ENCODE measurements around the gene TNFSF10. TPM values are rescaled to one million over a fixed set of nuclear protein-coding genes. Genes with fewer than 3 reads are reported as not detected.

The TNFSF10 gene
- polyA plus RNA-seq, 2 donors, result 45.1 to 60.5 TPM

GRCh38 chr3:172537507-172538158 lies 14.4 kb upstream of the TNFSF10 start:
- H3K4me3 ChIP-seq (ENCODE audit: low read depth in 1 of 2, low read length in 2 of 2), result no peak overlapping the region
- no peaks in the 10 kb centered on the region for H3K36me3 ChIP-seq (ENCODE audit: control insufficient read depth in 2 of 2, insufficient read depth in 2 of 2, low read length in 1 of 2)
- no peaks in the 10 kb centered on the region for H3K9me3 ChIP-seq (ENCODE audit: control insufficient read depth in 2 of 2, insufficient read depth in 1 of 2, low read depth in 1 of 2, low read length in 1 of 2)
- peaks cover 0 to 8% of the 10 kb centered on the region in 2 donors for H3K4me1 ChIP-seq (ENCODE audit: control insufficient read depth in 2 of 2, insufficient read depth in 2 of 2, low read length in 1 of 2)
- H3K27ac ChIP-seq (ENCODE audit: low read depth in 2 of 2, low read length in 1 of 2), result peak overlapping the region; percentile 86 to 93
- H3K27me3 ChIP-seq (ENCODE audit: control insufficient read depth in 1 of 2, insufficient read depth in 2 of 2, low read length in 2 of 2), result no peaks in the 10 kb centered on the region
- 56 to 60% methylated on average over 3 of the region's 3 CpGs for WGBS, 2 donors

- WGBS, 2 donors, result 43 to 45% methylated on average over 5 of the region's 5 CpGs
- Histone ChIP-seq H3K9me3 (ENCODE audit: control insufficient read depth in 2 of 2, insufficient read depth in 1 of 2, low read depth in 1 of 2, low read length in 1 of 2) (no peaks in the 10 kb centered on the region), H3K4me3 (ENCODE audit: low read depth in 1 of 2, low read length in 2 of 2) (no peak overlapping the region), H3K36me3 (ENCODE audit: control insufficient read depth in 2 of 2, insufficient read depth in 2 of 2, low read length in 1 of 2) (no peaks in the 10 kb centered on the region), H3K27ac (ENCODE audit: low read depth in 2 of 2, low read length in 1 of 2) (peak overlapping the region; percentile 86 to 93), H3K4me1 (ENCODE audit: control insufficient read depth in 2 of 2, insufficient read depth in 2 of 2, low read length in 1 of 2) (peaks cover 0 to 8% of the 10 kb centered on the region in 2 donors), H3K27me3 (ENCODE audit: control insufficient read depth in 1 of 2, insufficient read depth in 2 of 2, low read length in 2 of 2) (no peaks in the 10 kb centered on the region)
Measured at GRCh38 chr3:172536993-172537419, 13.8 kb upstream of the TNFSF10 start.

DNA sequence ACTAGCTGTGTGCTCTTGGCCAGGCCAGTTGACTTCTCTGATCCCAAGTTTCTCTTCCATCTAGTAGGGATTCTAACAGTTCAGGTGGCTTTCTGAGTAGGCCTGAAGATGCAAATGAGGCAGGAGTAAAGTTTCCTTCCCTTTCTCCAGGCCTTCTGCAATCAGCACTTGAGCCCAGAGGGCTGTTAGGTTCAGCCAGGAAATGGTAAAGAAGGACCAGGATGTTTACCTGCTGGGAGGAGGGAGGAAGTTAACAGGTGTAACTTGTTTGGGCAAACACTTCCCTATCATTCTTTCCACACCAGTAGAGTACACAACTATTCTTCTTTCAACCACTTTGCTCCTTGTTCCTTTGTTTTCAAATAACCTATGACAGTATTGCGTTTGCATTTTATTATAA lies 13.3 kb upstream of the TNFSF10 start:
- Histone ChIP-seq H3K4me1 (ENCODE audit: control insufficient read depth in 2 of 2, insufficient read depth in 2 of 2, low read length in 1 of 2) (peaks cover 0 to 8% of the 10 kb centered on the region in 2 donors), H3K27ac (ENCODE audit: low read depth in 2 of 2, low read length in 1 of 2) (peak overlapping the region; percentile 86 to 93), H3K4me3 (ENCODE audit: low read depth in 1 of 2, low read length in 2 of 2) (no peak overlapping the region), H3K9me3 (ENCODE audit: control insufficient read depth in 2 of 2, insufficient read depth in 1 of 2, low read depth in 1 of 2, low read length in 1 of 2) (no peaks in the 10 kb centered on the region), H3K27me3 (ENCODE audit: control insufficient read depth in 1 of 2, insufficient read depth in 2 of 2, low read length in 2 of 2) (no peaks in the 10 kb centered on the region), H3K36me3 (ENCODE audit: control insufficient read depth in 2 of 2, insufficient read depth in 2 of 2, low read length in 1 of 2) (no peaks in the 10 kb centered on the region)
- 93 to 96% methylated on average over 1 of the region's 1 CpG for WGBS, 2 donors

DNA sequence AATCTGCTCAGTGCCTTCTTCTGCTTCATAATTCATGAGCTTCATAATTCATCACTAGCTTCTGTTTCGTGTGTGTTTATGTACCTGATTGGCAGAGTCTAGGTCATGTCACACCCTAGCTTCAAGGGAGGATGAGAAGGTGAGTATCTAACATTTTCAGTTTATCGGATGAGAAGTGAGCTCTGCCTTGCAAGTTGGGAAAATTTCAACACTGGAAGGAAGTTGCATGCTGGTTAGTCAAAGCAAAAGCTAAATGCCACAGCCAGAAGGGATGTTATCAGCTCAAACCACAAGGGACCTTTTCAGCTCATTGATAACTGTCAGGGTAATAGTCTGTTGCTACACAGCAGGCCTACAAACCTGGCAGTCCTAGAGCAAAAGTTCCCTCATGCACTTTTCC lies 7.3 kb upstream of the TNFSF10 start:
- H3K9me3 ChIP-seq (ENCODE audit: control insufficient read depth in 2 of 2, insufficient read depth in 1 of 2, low read depth in 1 of 2, low read length in 1 of 2), result no peaks in the 10 kb centered on the region
- H3K27me3 ChIP-seq (ENCODE audit: control insufficient read depth in 1 of 2, insufficient read depth in 2 of 2, low read length in 2 of 2), result no peaks in the 10 kb centered on the region
- no peak overlapping the region for H3K4me3 ChIP-seq (ENCODE audit: low read depth in 1 of 2, low read length in 2 of 2)
- H3K36me3 ChIP-seq (ENCODE audit: control insufficient read depth in 2 of 2, insufficient read depth in 2 of 2, low read length in 1 of 2), result no peaks in the 10 kb centered on the region
- WGBS, 2 donors, result 59% methylated on average over 2 of the region's 2 CpGs
- no peak overlapping the region for H3K27ac ChIP-seq (ENCODE audit: low read depth in 2 of 2, low read length in 1 of 2)
- no peaks in the 10 kb centered on the region for H3K4me1 ChIP-seq (ENCODE audit: control insufficient read depth in 2 of 2, insufficient read depth in 2 of 2, low read length in 1 of 2)

GRCh38 chr3:172530101-172530561 lies 6.9 kb upstream of the TNFSF10 start:
- Histone ChIP-seq H3K4me3 (ENCODE audit: low read depth in 1 of 2, low read length in 2 of 2) (no peak overlapping the region), H3K36me3 (ENCODE audit: control insufficient read depth in 2 of 2, insufficient read depth in 2 of 2, low read length in 1 of 2) (no peaks in the 10 kb centered on the region), H3K9me3 (ENCODE audit: control insufficient read depth in 2 of 2, insufficient read depth in 1 of 2, low read depth in 1 of 2, low read length in 1 of 2) (no peaks in the 10 kb centered on the region), H3K27ac (ENCODE audit: low read depth in 2 of 2, low read length in 1 of 2) (no peak overlapping the region), H3K27me3 (ENCODE audit: control insufficient read depth in 1 of 2, insufficient read depth in 2 of 2, low read length in 2 of 2) (no peaks in the 10 kb centered on the region), H3K4me1 (ENCODE audit: control insufficient read depth in 2 of 2, insufficient read depth in 2 of 2, low read length in 1 of 2) (no peaks in the 10 kb centered on the region)
- WGBS, 2 donors, result 87 to 91% methylated on average over 2 of the region's 2 CpGs

DNA sequence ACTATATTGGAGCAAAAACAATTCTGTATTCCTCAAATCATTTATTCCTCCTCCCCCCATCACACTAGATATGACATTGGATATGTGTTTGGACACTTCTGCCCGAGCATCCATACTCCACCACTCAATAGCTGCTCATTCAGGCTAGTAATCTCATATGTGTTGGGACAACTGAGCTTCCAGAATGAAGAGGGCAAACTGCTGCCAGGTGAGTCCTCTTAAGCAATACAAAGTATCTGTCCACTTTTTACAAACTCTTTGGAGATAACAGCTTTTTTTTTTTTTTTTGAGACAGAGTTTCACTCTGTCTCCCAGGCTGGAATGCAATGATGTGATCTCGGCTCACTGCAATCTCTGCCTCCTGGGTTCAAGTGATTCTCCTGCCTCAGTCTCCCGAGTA lies 5.4 kb upstream of the TNFSF10 start:
- Histone ChIP-seq H3K4me3 (ENCODE audit: low read depth in 1 of 2, low read length in 2 of 2) (no peak overlapping the region), H3K9me3 (ENCODE audit: control insufficient read depth in 2 of 2, insufficient read depth in 1 of 2, low read depth in 1 of 2, low read length in 1 of 2) (no peaks in the 10 kb centered on the region), H3K27ac (ENCODE audit: low read depth in 2 of 2, low read length in 1 of 2) (no peak overlapping the region), H3K27me3 (ENCODE audit: control insufficient read depth in 1 of 2, insufficient read depth in 2 of 2, low read length in 2 of 2) (no peaks in the 10 kb centered on the region), H3K4me1 (ENCODE audit: control insufficient read depth in 2 of 2, insufficient read depth in 2 of 2, low read length in 1 of 2) (no peaks in the 10 kb centered on the region), H3K36me3 (ENCODE audit: control insufficient read depth in 2 of 2, insufficient read depth in 2 of 2, low read length in 1 of 2) (no peaks in the 10 kb centered on the region)
- 89 to 93% methylated on average over 3 of the region's 3 CpGs for WGBS, 2 donors

- no peaks in the 10 kb centered on the region for H3K9me3 ChIP-seq (ENCODE audit: control insufficient read depth in 2 of 2, insufficient read depth in 1 of 2, low read depth in 1 of 2, low read length in 1 of 2)
- no peaks in the 10 kb centered on the region for H3K36me3 ChIP-seq (ENCODE audit: control insufficient read depth in 2 of 2, insufficient read depth in 2 of 2, low read length in 1 of 2)
- H3K4me3 ChIP-seq (ENCODE audit: low read depth in 1 of 2, low read length in 2 of 2), result no peak overlapping the region
- H3K27me3 ChIP-seq (ENCODE audit: control insufficient read depth in 1 of 2, insufficient read depth in 2 of 2, low read length in 2 of 2), result no peaks in the 10 kb centered on the region
- no peak overlapping the region for H3K27ac ChIP-seq (ENCODE audit: low read depth in 2 of 2, low read length in 1 of 2)
- WGBS, 2 donors, result 93% methylated on average over 2 of the region's 2 CpGs
- H3K4me1 ChIP-seq (ENCODE audit: control insufficient read depth in 2 of 2, insufficient read depth in 2 of 2, low read length in 1 of 2), result no peaks in the 10 kb centered on the region
Measured at GRCh38 chr3:172527306-172527705, 4.1 kb upstream of the TNFSF10 start.

DNA sequence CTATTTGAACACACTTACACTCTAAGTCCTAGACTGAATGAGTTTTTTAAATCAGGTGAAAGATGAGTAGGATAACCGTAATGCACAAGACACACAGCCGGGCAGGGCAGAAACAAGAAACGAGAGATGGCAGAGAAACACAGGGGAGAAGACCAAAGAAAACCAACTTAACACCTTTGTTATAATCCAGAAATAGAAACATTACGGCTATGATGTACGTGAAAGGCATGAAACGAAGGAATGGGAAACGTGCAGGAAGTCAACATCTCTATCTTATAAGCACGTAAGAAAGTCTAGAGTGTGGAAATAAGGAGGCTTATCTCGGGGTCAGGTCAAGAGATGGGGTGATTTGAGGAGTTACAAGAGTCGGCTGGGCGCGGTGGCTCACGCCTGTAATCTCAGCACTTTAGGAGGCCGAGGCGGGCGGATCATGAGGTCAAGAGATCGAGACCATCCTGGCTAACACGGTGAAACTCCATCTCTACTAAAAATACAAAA lies 1.9 kb upstream of the TNFSF10 start:
- H3K36me3 ChIP-seq (ENCODE audit: control insufficient read depth in 2 of 2, insufficient read depth in 2 of 2, low read length in 1 of 2), result no peaks in the 10 kb centered on the region
- H3K4me1 ChIP-seq (ENCODE audit: control insufficient read depth in 2 of 2, insufficient read depth in 2 of 2, low read length in 1 of 2), result no peaks in the 10 kb centered on the region
- no peaks in the 10 kb centered on the region for H3K9me3 ChIP-seq (ENCODE audit: control insufficient read depth in 2 of 2, insufficient read depth in 1 of 2, low read depth in 1 of 2, low read length in 1 of 2)
- H3K4me3 ChIP-seq (ENCODE audit: low read depth in 1 of 2, low read length in 2 of 2), result no peak overlapping the region
- H3K27ac ChIP-seq (ENCODE audit: low read depth in 2 of 2, low read length in 1 of 2), result no peak overlapping the region
- 96 to 97% methylated on average over 17 to 18 of the region's 18 CpGs for WGBS, 2 donors
- H3K27me3 ChIP-seq (ENCODE audit: control insufficient read depth in 1 of 2, insufficient read depth in 2 of 2, low read length in 2 of 2), result no peaks in the 10 kb centered on the region

DNA sequence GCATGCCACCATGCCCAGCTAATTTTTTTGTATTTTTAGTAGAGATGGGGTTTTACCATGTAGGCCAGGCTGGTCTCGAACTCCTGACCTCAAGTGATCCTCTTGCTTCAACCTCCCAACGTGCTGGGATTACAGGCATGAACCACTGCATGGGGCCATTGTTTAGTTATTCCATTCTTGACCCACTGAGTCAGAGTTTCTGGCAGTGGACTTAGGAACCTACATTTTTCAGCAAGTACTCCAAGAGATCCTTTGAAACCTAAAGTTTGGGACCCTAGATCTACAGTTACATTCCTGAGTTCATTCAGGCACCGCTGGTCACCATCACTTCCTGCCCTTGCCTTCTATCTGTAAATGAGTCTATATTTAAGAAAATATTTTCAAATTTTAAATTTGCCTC lies 1.4 kb upstream of the TNFSF10 start:
- H3K27me3 ChIP-seq (ENCODE audit: control insufficient read depth in 1 of 2, insufficient read depth in 2 of 2, low read length in 2 of 2), result no peaks in the 10 kb centered on the region
- WGBS, 2 donors, result 76% methylated on average over 3 of the region's 3 CpGs
- H3K9me3 ChIP-seq (ENCODE audit: control insufficient read depth in 2 of 2, insufficient read depth in 1 of 2, low read depth in 1 of 2, low read length in 1 of 2), result no peaks in the 10 kb centered on the region
- no peaks in the 10 kb centered on the region for H3K36me3 ChIP-seq (ENCODE audit: control insufficient read depth in 2 of 2, insufficient read depth in 2 of 2, low read length in 1 of 2)
- H3K27ac ChIP-seq (ENCODE audit: low read depth in 2 of 2, low read length in 1 of 2), result no peak overlapping the region
- no peaks in the 10 kb centered on the region for H3K4me1 ChIP-seq (ENCODE audit: control insufficient read depth in 2 of 2, insufficient read depth in 2 of 2, low read length in 1 of 2)
- H3K4me3 ChIP-seq (ENCODE audit: low read depth in 1 of 2, low read length in 2 of 2), result no peak overlapping the region
